SIG-M5 treated with dmso at 0.1 percent for 504 hours (cell line): ENCODE results near the gene CBFA2T3.

ENCODE experiments used
- DNase-seq: peaks from one replicate; lab custom pipeline; 2025; ENCODE audit not compliant: unreplicated experiment; lab: John Stamatoyannopoulos, UW

The CBFA2T3 gene

GRCh38 chr16:88826070-88826840 is 150.8 kb downstream of the CBFA2T3 start:
- DNase-seq = no peak

GRCh38 chr16:88825146-88825545 is 151.9 kb downstream of the CBFA2T3 start:
- DNase-seq = no peak
